Right lobe of liver (tissue), 4 donors: ENCODE measurements around the gene DPM1.

Experiments used
- CTCF ChIP-seq, 4 donors: fragments of 200-600 bp in 3 of 4; fragments of 450-650 bp in 1 of 4; IDR thresholded peaks; one replicate each; pipeline versions ENCODE4 v1.5.1 to v1.8.0; 2016 to 2022; ENCODE audit warnings: antibody characterized with exemption in 4 of 4, mild to moderate bottlenecking in 2 of 4
- POLR2A ChIP-seq: fragments of 450-650 bp; IDR thresholded peaks from one replicate; pipeline ENCODE4 v1.6.1; 2017; ENCODE audit warnings: antibody characterized with exemption, mild to moderate bottlenecking
- donor health status: DM: no; HTN: no; CAD: no.
- donor health status: DM: no; HTN: no; CAD: no.
- donor health status: DM: no; HTN: yes; CAD: no.

GRCh38 chr20:50930976-50931305 is 27.4 kb downstream of the DPM1 start:
- TF ChIP-seq POLR2A (no peak), CTCF (IDR thresholded peaks at IDR 0.05) (no peak)
